ENCODE measurements around the gene SSPN. TPM values are rescaled to one million over a fixed set of nuclear protein-coding genes. Genes with fewer than 3 reads are reported as not detected.

SSPN gene
- polyA plus RNA-seq, 4 donors: 0.67 to 4.7 (median 1.7) TPM

- no peak for FAIRE-seq
- H3K27me3 ChIP-seq (ENCODE audit: control insufficient read depth in 3 of 3, insufficient read depth in 3 of 3, low read length in 3 of 3): no peaks in the 10 kb centered on the region
- no peaks in the 10 kb centered on the region for H3K9me3 ChIP-seq (ENCODE audit: control insufficient read depth in 2 of 2, insufficient read depth in 1 of 2, low read depth in 1 of 2, low read length in 1 of 2)
- H3K27ac ChIP-seq (ENCODE audit: low read depth in 1 of 3, low read length in 2 of 3): no peak overlapping the region
- no peak overlapping the region for H3K4me3 ChIP-seq (ENCODE audit: low read depth in 1 of 3, low read length in 3 of 3)
- 14 to 66% (median 22%) methylated on average over 2 of the region's 2 CpGs for WGBS, 3 donors
- peak in 1 of 2 donors; percentile 57 for DNase-seq
- peaks cover 0 to 5% (median 4%) of the 10 kb centered on the region in 3 donors for H3K4me1 ChIP-seq (ENCODE audit: control insufficient read depth in 3 of 3, insufficient read depth in 2 of 3, low read depth in 1 of 3, low read length in 2 of 3)
- no peaks in the 10 kb centered on the region for H3K36me3 ChIP-seq (ENCODE audit: control insufficient read depth in 3 of 3, insufficient read depth in 2 of 3, low read depth in 1 of 3, low read length in 3 of 3)
These were observed 9.9 kb downstream of the SSPN start for GRCh38 chr12:26205298-26205697.

GRCh38 chr12:26205941-26206340, 10.6 kb downstream of the SSPN start:
- Histone ChIP-seq H3K27ac (ENCODE audit: low read depth in 1 of 3, low read length in 2 of 3) (no peak overlapping the region), H3K4me3 (ENCODE audit: low read depth in 1 of 3, low read length in 3 of 3) (no peak overlapping the region), H3K4me1 (ENCODE audit: control insufficient read depth in 3 of 3, insufficient read depth in 2 of 3, low read depth in 1 of 3, low read length in 2 of 3) (peaks cover 0 to 5% (median 4%) of the 10 kb centered on the region in 3 donors), H3K27me3 (ENCODE audit: control insufficient read depth in 3 of 3, insufficient read depth in 3 of 3, low read length in 3 of 3) (no peaks in the 10 kb centered on the region), H3K36me3 (ENCODE audit: control insufficient read depth in 3 of 3, insufficient read depth in 2 of 3, low read depth in 1 of 3, low read length in 3 of 3) (no peaks in the 10 kb centered on the region), H3K9me3 (ENCODE audit: control insufficient read depth in 2 of 2, insufficient read depth in 1 of 2, low read depth in 1 of 2, low read length in 1 of 2) (no peaks in the 10 kb centered on the region)
- no peak for FAIRE-seq
- no peak for DNase-seq
- WGBS, 3 donors: 84 to 92% (median 90%) methylated on average over 6 of the region's 6 CpGs

GRCh38 chr12:26211331-26211730, 16.0 kb downstream of the SSPN start:
- DNase-seq (no peak), FAIRE-seq (no peak)
- H3K36me3 ChIP-seq (ENCODE audit: control insufficient read depth in 3 of 3, insufficient read depth in 2 of 3, low read depth in 1 of 3, low read length in 3 of 3): no peaks in the 10 kb centered on the region
- 82 to 94% (median 88%) methylated on average over 1 of the region's 1 CpG for WGBS, 3 donors
- no peak overlapping the region for H3K27ac ChIP-seq (ENCODE audit: low read depth in 1 of 3, low read length in 2 of 3)
- no peak overlapping the region for H3K4me3 ChIP-seq (ENCODE audit: low read depth in 1 of 3, low read length in 3 of 3)
- no peaks in the 10 kb centered on the region for H3K4me1 ChIP-seq (ENCODE audit: control insufficient read depth in 3 of 3, insufficient read depth in 2 of 3, low read depth in 1 of 3, low read length in 2 of 3)
- H3K9me3 ChIP-seq (ENCODE audit: control insufficient read depth in 2 of 2, insufficient read depth in 1 of 2, low read depth in 1 of 2, low read length in 1 of 2): no peaks in the 10 kb centered on the region
- H3K27me3 ChIP-seq (ENCODE audit: control insufficient read depth in 3 of 3, insufficient read depth in 3 of 3, low read length in 3 of 3): no peaks in the 10 kb centered on the region

GRCh38 chr12:26212396-26212795, 17.0 kb downstream of the SSPN start:
- Histone ChIP-seq H3K27ac (ENCODE audit: low read depth in 1 of 3, low read length in 2 of 3) (no peak overlapping the region), H3K4me1 (ENCODE audit: control insufficient read depth in 3 of 3, insufficient read depth in 2 of 3, low read depth in 1 of 3, low read length in 2 of 3) (no peaks in the 10 kb centered on the region), H3K4me3 (ENCODE audit: low read depth in 1 of 3, low read length in 3 of 3) (no peak overlapping the region), H3K27me3 (ENCODE audit: control insufficient read depth in 3 of 3, insufficient read depth in 3 of 3, low read length in 3 of 3) (no peaks in the 10 kb centered on the region), H3K36me3 (ENCODE audit: control insufficient read depth in 3 of 3, insufficient read depth in 2 of 3, low read depth in 1 of 3, low read length in 3 of 3) (no peaks in the 10 kb centered on the region), H3K9me3 (ENCODE audit: control insufficient read depth in 2 of 2, insufficient read depth in 1 of 2, low read depth in 1 of 2, low read length in 1 of 2) (no peaks in the 10 kb centered on the region)
- FAIRE-seq (no peak), DNase-seq (no peak)
- WGBS, 3 donors: 85 to 91% (median 88%) methylated on average over 5 of the region's 5 CpGs

- Histone ChIP-seq H3K9me3 (ENCODE audit: control insufficient read depth in 2 of 2, insufficient read depth in 1 of 2, low read depth in 1 of 2, low read length in 1 of 2) (no peaks in the 10 kb centered on the region), H3K36me3 (ENCODE audit: control insufficient read depth in 3 of 3, insufficient read depth in 2 of 3, low read depth in 1 of 3, low read length in 3 of 3) (no peaks in the 10 kb centered on the region), H3K27ac (ENCODE audit: low read depth in 1 of 3, low read length in 2 of 3) (no peak overlapping the region), H3K4me3 (ENCODE audit: low read depth in 1 of 3, low read length in 3 of 3) (no peak overlapping the region), H3K4me1 (ENCODE audit: control insufficient read depth in 3 of 3, insufficient read depth in 2 of 3, low read depth in 1 of 3, low read length in 2 of 3) (no peaks in the 10 kb centered on the region), H3K27me3 (ENCODE audit: control insufficient read depth in 3 of 3, insufficient read depth in 3 of 3, low read length in 3 of 3) (no peaks in the 10 kb centered on the region)
- 94 to 97% (median 96%) methylated on average over 2 of the region's 2 CpGs for WGBS, 3 donors
- DNase-seq: no peak
- FAIRE-seq: no peak
These were observed 17.6 kb downstream of the SSPN start for GRCh38 chr12:26212988-26213387.

- no peaks in the 10 kb centered on the region for H3K9me3 ChIP-seq (ENCODE audit: control insufficient read depth in 2 of 2, insufficient read depth in 1 of 2, low read depth in 1 of 2, low read length in 1 of 2)
- DNase-seq (no peak), FAIRE-seq (no peak)
- H3K36me3 ChIP-seq (ENCODE audit: control insufficient read depth in 3 of 3, insufficient read depth in 2 of 3, low read depth in 1 of 3, low read length in 3 of 3): no peaks in the 10 kb centered on the region
- no peaks in the 10 kb centered on the region for H3K27me3 ChIP-seq (ENCODE audit: control insufficient read depth in 3 of 3, insufficient read depth in 3 of 3, low read length in 3 of 3)
- H3K4me1 ChIP-seq (ENCODE audit: control insufficient read depth in 3 of 3, insufficient read depth in 2 of 3, low read depth in 1 of 3, low read length in 2 of 3): no peaks in the 10 kb centered on the region
- H3K27ac ChIP-seq (ENCODE audit: low read depth in 1 of 3, low read length in 2 of 3): no peak overlapping the region
- H3K4me3 ChIP-seq (ENCODE audit: low read depth in 1 of 3, low read length in 3 of 3): no peak overlapping the region
- 13 to 65% (median 31%) methylated on average over 2 of the region's 2 CpGs for WGBS, 3 donors
These were observed 18.7 kb downstream of the SSPN start for GRCh38 chr12:26214121-26214520.

- no peak for FAIRE-seq
These were observed 24.4 kb downstream of the SSPN start for GRCh38 chr12:26219736-26220135.

GRCh38 chr12:26224657-26225056, 29.3 kb downstream of the SSPN start:
- 88 to 93% (median 90%) methylated on average over 5 of the region's 5 CpGs for WGBS, 3 donors
- H3K4me1 ChIP-seq (ENCODE audit: control insufficient read depth in 3 of 3, insufficient read depth in 2 of 3, low read depth in 1 of 3, low read length in 2 of 3): peaks cover 0 to 3% (median 0%) of the 10 kb centered on the region in 3 donors
- DNase-seq (no peak), FAIRE-seq (no peak)
- H3K4me3 ChIP-seq (ENCODE audit: low read depth in 1 of 3, low read length in 3 of 3): no peak overlapping the region
- H3K9me3 ChIP-seq (ENCODE audit: control insufficient read depth in 2 of 2, insufficient read depth in 1 of 2, low read depth in 1 of 2, low read length in 1 of 2): no peaks in the 10 kb centered on the region
- H3K27me3 ChIP-seq (ENCODE audit: control insufficient read depth in 3 of 3, insufficient read depth in 3 of 3, low read length in 3 of 3): peaks cover 0 to 13% (median 1%) of the 10 kb centered on the region in 3 donors
- H3K36me3 ChIP-seq (ENCODE audit: control insufficient read depth in 3 of 3, insufficient read depth in 2 of 3, low read depth in 1 of 3, low read length in 3 of 3): peaks cover 0 to 2% (median 0%) of the 10 kb centered on the region in 3 donors
- H3K27ac ChIP-seq (ENCODE audit: low read depth in 1 of 3, low read length in 2 of 3): no peak overlapping the region

More at GRCh38 chr12:26219736-26220135, 24.4 kb downstream of the SSPN start:
- no peaks in the 10 kb centered on the region for H3K4me1 ChIP-seq (ENCODE audit: control insufficient read depth in 3 of 3, insufficient read depth in 2 of 3, low read depth in 1 of 3, low read length in 2 of 3)
- H3K4me3 ChIP-seq (ENCODE audit: low read depth in 1 of 3, low read length in 3 of 3): no peak overlapping the region
- 93 to 96% (median 94%) methylated on average over 6 of the region's 6 CpGs for WGBS, 3 donors
- peaks cover 0 to 2% (median 0%) of the 10 kb centered on the region in 3 donors for H3K36me3 ChIP-seq (ENCODE audit: control insufficient read depth in 3 of 3, insufficient read depth in 2 of 3, low read depth in 1 of 3, low read length in 3 of 3)
- H3K27me3 ChIP-seq (ENCODE audit: control insufficient read depth in 3 of 3, insufficient read depth in 3 of 3, low read length in 3 of 3): no peaks in the 10 kb centered on the region
- no peaks in the 10 kb centered on the region for H3K9me3 ChIP-seq (ENCODE audit: control insufficient read depth in 2 of 2, insufficient read depth in 1 of 2, low read depth in 1 of 2, low read length in 1 of 2)
- no peak for DNase-seq
- H3K27ac ChIP-seq (ENCODE audit: low read depth in 1 of 3, low read length in 2 of 3): no peak overlapping the region

GRCh38 chr12:26226122-26226521, 30.7 kb downstream of the SSPN start:
- peaks cover 0 to 3% (median 0%) of the 10 kb centered on the region in 3 donors for H3K4me1 ChIP-seq (ENCODE audit: control insufficient read depth in 3 of 3, insufficient read depth in 2 of 3, low read depth in 1 of 3, low read length in 2 of 3)
- FAIRE-seq (no peak), DNase-seq (no peak)
- H3K27ac ChIP-seq (ENCODE audit: low read depth in 1 of 3, low read length in 2 of 3): no peak overlapping the region
- 64 to 78% (median 77%) methylated on average over 10 of the region's 10 CpGs for WGBS, 3 donors
- H3K27me3 ChIP-seq (ENCODE audit: control insufficient read depth in 3 of 3, insufficient read depth in 3 of 3, low read length in 3 of 3): peaks cover 0 to 13% (median 1%) of the 10 kb centered on the region in 3 donors
- H3K4me3 ChIP-seq (ENCODE audit: low read depth in 1 of 3, low read length in 3 of 3): peak overlapping the region in 1 of 3 donors; percentile 31
- no peaks in the 10 kb centered on the region for H3K9me3 ChIP-seq (ENCODE audit: control insufficient read depth in 2 of 2, insufficient read depth in 1 of 2, low read depth in 1 of 2, low read length in 1 of 2)
- no peaks in the 10 kb centered on the region for H3K36me3 ChIP-seq (ENCODE audit: control insufficient read depth in 3 of 3, insufficient read depth in 2 of 3, low read depth in 1 of 3, low read length in 3 of 3)
